AG04450 (cell line): ENCODE measurements around the gene AKR1A1. TPM values are rescaled to one million over a fixed set of nuclear protein-coding genes. Genes with fewer than 3 reads are reported as not detected.
"Not testable (repeated sequence)": the region's sequence is repeated elsewhere in the genome, so short reads cannot be mapped to it uniquely, and the experiment has no call there.

Experiments
- CTCF ChIA-PET: fragments of 300-600, 350-600 bp; formaldehyde crosslinking; extraction: SDS; loops from one replicate; lab custom pipeline; 2022; ENCODE audit warnings: antibody characterized with exemption, inconsistent platforms; lab: Charles Lee
- POLR2A ChIA-PET: fragments of 350-600 bp; formaldehyde crosslinking; extraction: SDS; loops from one replicate; lab custom pipeline; 2021; ENCODE audit warnings: antibody characterized with exemption, inconsistent platforms; lab: Yijun Ruan, JAX
- DNase-seq: peaks from one replicate; pipeline ENCODE4 v3.0.0-alpha.2; 2011; ENCODE audit warnings: low read depth, low spot score
- H3K27ac ChIP-seq: one replicate; pipeline ENCODE4 v1.5.1; 2012; ENCODE audit warnings: low read depth, low read length, control low read depth
- H3K27me3 ChIP-seq: one replicate; pipeline ENCODE4 v1.6.0; 2012; ENCODE audit warnings: low read length; ENCODE audit not compliant: control insufficient read depth, insufficient read depth
- H3K4me3 ChIP-seq: 2 replicates; pipeline ENCODE4 v1.5.1; 2011; ENCODE audit warnings: mild to moderate bottlenecking, low read depth, low read length, control low read depth
- H3K9me3 ChIP-seq: 2 replicates; pipeline ENCODE4 v1.5.1; 2012; ENCODE audit warnings: low read length; ENCODE audit not compliant: control insufficient read depth, insufficient read depth
- polyA plus RNA-seq: library from polyadenylated mRNA; depleted of rRNA; stranded (reverse); fragments of >200 nt; gene quantifications from 2 replicates; pipeline ENCODE4 v1.2.3, GENCODE V29; 2011
- TF ChIP-seq, protein P1 (sequence below): IDR thresholded peaks from 2 replicates; pipeline ENCODE4 v1.5.1; 2011; ENCODE audit warnings: low read depth, low read length, control low read depth, inconsistent platforms

Gene AKR1A1
- polyA plus RNA-seq, 1 experiment, result 150 TPM

DNA sequence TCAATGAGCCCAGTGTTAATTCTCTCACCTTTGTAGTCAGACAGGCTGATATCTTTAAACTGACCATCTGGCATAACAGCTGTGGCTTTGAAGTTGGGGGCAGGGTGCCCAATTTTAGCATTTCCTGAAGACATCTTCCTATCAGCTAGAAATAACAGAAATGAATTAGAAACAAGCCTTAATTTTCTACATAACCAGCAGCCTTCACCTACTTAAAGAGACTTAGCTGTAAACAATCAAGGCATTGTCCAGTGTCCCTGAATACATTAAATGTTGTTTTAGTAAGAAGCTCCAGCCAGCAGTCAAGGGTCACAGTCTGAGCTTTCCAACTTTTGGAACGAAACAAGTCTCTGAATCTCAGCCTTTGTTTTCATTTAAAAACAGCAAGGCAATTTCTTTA is 31.7 kb upstream of the AKR1A1 start:
- DNase-seq, result no peak
- H3K9me3 ChIP-seq, result peaks cover 3% of the 10 kb centered on the region; the same call in 1 of the 2 replicates
- CTCF ChIA-PET, result interaction anchor here (1.0 to 1.1 kb wide), 2 partner anchors 50 to 159 kb away, joined by 3 read pairs; no protein-coding TSS in a partner anchor
- H3K27me3 ChIP-seq, result no peaks in the 10 kb centered on the region
- H3K27ac ChIP-seq, result no peak overlapping the region
- TF ChIP-seq, protein P1, sequence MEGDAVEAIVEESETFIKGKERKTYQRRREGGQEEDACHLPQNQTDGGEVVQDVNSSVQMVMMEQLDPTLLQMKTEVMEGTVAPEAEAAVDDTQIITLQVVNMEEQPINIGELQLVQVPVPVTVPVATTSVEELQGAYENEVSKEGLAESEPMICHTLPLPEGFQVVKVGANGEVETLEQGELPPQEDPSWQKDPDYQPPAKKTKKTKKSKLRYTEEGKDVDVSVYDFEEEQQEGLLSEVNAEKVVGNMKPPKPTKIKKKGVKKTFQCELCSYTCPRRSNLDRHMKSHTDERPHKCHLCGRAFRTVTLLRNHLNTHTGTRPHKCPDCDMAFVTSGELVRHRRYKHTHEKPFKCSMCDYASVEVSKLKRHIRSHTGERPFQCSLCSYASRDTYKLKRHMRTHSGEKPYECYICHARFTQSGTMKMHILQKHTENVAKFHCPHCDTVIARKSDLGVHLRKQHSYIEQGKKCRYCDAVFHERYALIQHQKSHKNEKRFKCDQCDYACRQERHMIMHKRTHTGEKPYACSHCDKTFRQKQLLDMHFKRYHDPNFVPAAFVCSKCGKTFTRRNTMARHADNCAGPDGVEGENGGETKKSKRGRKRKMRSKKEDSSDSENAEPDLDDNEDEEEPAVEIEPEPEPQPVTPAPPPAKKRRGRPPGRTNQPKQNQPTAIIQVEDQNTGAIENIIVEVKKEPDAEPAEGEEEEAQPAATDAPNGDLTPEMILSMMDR, result no peak
- POLR2A ChIA-PET, result interaction anchor here (0.6 to 3.6 kb wide), 4 partner anchors 30 to 83 kb away, joined by 3 to 134 read pairs (median 4); partner anchors contain the start of gene AKR1A1
- peak overlapping the region; percentile 45 for H3K4me3 ChIP-seq

DNA sequence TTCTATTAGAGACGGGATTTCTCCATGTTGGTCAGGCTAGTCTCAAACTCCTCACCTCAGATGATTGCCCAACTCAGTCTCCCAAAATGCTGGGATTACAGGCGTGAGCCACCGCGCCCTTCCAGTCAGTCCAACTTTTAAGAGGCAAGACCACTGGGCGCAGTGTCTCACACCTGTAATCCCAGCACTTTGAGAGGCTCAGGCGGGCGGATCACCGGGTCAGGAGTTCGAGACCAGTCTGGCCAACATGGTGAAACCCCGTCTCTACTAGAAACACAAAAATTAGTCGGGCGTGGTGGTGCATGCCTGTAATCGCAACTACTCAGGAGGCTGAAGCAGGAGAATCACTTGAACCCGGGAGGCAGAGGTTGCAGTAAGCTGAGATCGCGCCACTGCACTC is 30.9 kb upstream of the AKR1A1 start:
- not testable (repeated sequence) for DNase-seq, H3K27me3 ChIP-seq, H3K9me3 ChIP-seq, H3K27ac ChIP-seq
- ChIA-PET CTCF (interaction anchor here (1.1 kb wide), 1 partner anchor 506 kb away, joined by 7 read pairs; no protein-coding TSS in a partner anchor), POLR2A (interaction anchor here (1.1 to 3.6 kb wide), 2 partner anchors 29 to 63 kb away, joined by 3 to 134 read pairs; partner anchors contain the start of gene AKR1A1)
- peak overlapping the region; percentile 96 for H3K4me3 ChIP-seq

DNA sequence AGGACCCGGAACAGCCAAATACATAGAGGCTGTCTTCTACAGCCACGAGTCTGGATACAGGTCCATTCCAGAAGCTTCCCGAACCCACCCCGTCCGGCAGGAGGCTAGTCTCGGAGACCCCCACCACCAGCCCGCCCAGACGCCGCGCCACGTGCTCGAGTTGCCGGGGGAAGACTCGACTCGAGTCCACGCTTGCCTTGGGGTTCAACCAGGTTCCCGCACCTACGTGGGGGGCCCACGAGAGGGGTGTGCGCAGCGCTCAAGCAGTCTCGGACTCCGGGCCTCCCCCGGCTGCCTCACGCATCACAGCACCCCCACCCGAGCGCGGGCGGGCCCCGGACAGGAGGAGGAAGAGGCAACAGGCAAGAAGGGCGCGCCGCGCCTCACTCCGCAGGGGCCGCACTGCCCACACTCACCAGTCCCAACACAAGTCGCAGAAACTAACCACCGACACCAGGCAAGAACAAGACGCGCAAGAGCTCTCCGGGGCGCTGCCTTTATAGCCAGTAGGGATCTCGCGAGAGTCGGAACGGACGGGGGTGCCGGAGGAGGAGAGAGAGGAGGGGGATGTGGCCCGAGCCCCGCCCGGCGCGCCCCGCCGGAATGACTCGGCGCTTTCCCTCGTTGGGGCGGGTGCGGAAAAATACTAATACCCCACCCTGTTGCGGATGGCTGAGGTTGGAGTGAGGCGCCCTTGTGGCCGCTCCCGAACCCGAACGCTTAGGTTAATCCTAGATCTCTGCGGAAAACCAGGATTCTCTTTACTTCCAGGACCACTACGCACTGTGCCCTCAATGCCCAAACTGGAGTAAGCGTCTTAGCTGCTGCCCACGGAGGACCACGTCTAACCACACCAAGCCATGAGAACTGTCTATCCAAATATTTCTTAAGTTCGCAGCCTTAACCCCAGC is 29.0 kb upstream of the AKR1A1 start, which contains the start of gene PRDX1:
Gene PRDX1, minus strand, starts transcription at position 472 of the 911 bp plus-strand sequence. CDS start 2,841 bp downstream, outside the sequence.
- peak within 1 kb of the TSS; percentile 96 for H3K4me3 ChIP-seq
- TF ChIP-seq, protein P1, result peak; percentile 26
- CTCF ChIA-PET, result interaction anchor here (0.8 to 3.8 kb wide), 3 partner anchors 10 to 181 kb away, joined by 3 to 13 read pairs (median 3); partner anchors contain the start of gene AKR1A1
- H3K27ac ChIP-seq, result peak within 1 kb of the TSS; percentile 99
- no peaks in the 10 kb centered on the region for H3K27me3 ChIP-seq
- H3K9me3 ChIP-seq, result peaks cover 3% of the 10 kb centered on the region; the same call in 1 of the 2 replicates
- peak; percentile 91 for DNase-seq
- POLR2A ChIA-PET, result interaction anchor here (0.6 to 3.6 kb wide), 54 partner anchors 9 to 1546 kb away, joined by 3 to 134 read pairs (median 6); partner anchors contain the start of genes AKR1A1, ATP6V0B, BTBD19 and CCDC163

DNA sequence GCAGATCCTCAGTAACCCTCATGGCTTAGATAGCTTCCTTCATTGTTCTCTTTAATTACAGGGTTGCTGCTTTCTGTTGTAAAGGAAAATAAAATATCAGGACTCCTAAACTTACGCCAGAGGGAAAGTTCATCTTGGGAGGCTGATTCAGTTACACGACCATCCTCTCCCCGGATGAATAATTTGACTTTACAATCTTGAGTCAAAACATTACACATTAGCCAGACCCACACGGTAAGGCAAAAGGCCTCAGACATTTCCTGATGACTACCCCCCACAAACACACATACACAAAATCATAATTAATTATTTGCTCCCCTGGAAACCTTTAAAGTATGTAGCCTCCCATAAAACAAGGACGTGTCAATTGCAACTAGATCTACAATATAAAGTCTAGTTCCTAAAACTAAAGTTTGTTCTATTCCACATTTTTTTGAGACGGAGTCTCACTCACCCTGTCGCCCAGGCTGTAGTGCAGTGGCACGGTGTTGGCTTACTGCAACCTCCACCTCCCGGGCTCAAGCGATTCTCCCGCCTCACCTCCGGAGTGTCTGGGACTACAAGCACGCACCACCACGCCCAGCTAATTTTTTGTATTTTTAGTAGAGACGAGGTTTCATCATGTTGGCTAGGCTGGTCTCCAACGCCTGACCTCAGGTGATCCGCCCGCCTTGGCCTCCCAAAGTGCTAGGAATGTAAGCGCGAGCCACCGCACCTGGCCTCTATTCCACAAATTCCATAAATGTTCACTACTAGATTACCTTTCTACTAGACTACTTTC is 28.1 kb upstream of the AKR1A1 start:
- DNase-seq, result no peak
- CTCF ChIA-PET, result interaction anchor here (0.9 to 3.8 kb wide), 2 partner anchors 11 to 29 kb away, joined by 3 to 13 read pairs; partner anchors contain the start of gene AKR1A1
- Histone ChIP-seq H3K27ac (peak overlapping the region; percentile 99), H3K4me3 (peak overlapping the region; percentile 96), H3K27me3 (no peaks in the 10 kb centered on the region), H3K9me3 (peaks cover 3% of the 10 kb centered on the region; the same call in 1 of the 2 replicates)
- POLR2A ChIA-PET, result interaction anchor here (0.6 to 3.6 kb wide), 50 partner anchors 8 to 1547 kb away, joined by 3 to 134 read pairs (median 6); partner anchors contain the start of genes AKR1A1, ATP6V0B, BTBD19 and CCDC163
- TF ChIP-seq, protein P1, result no peak

- CTCF ChIA-PET, result interaction anchor here (0.9 to 3.8 kb wide), 2 partner anchors 12 to 46 kb away, joined by 3 to 13 read pairs; no protein-coding TSS in a partner anchor
- POLR2A ChIA-PET, result interaction anchor here (1.3 kb wide), 1 partner anchor 28 kb away, joined by 4 read pairs; no protein-coding TSS in a partner anchor
Observed at GRCh38 chr1:45523516-45523915, 27.1 kb upstream of the AKR1A1 start.

DNA sequence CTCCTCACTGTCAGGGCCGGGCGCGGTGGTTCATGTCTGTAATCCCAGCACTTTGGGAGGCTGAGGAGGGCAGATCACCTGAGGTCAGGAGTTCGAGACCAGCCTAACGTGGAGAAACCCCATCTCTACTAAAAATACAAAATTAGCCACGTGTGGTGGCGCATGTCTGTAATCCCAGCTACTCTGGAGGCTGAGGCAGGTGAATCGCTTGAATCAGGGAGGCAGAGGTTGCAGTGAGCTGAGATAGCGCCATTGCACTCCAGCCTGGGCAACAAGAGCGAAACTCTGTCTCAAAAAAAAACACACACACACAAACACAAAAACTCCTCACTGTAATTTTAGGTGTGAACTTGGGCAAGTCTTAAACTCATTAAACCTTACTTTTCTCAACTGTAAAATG is 26.7 kb upstream of the AKR1A1 start:
- H3K9me3 ChIP-seq, H3K4me3 ChIP-seq, H3K27me3 ChIP-seq, H3K27ac ChIP-seq, DNase-seq: not testable (repeated sequence)
- POLR2A ChIA-PET, result interaction anchor here (0.6 to 1.3 kb wide), 2 partner anchors 15 to 27 kb away, joined by 4 read pairs; no protein-coding TSS in a partner anchor
- CTCF ChIA-PET, result interaction anchor here (0.9 to 3.8 kb wide), 3 partner anchors 12 to 46 kb away, joined by 3 to 13 read pairs (median 4); no protein-coding TSS in a partner anchor

More at GRCh38 chr1:45523516-45523915, 27.1 kb upstream of the AKR1A1 start:
- not testable (repeated sequence) for H3K27ac ChIP-seq, DNase-seq, H3K9me3 ChIP-seq, H3K4me3 ChIP-seq, H3K27me3 ChIP-seq
